Breast epithelium (tissue), 4 donors: ENCODE results near the gene KCNJ13. TPM values are rescaled to one million over a fixed set of nuclear protein-coding genes. Genes with fewer than 3 reads are reported as not detected.

ENCODE experiments used
- DNase-seq, 2 donors: peaks; one replicate each; pipeline ENCODE4 v3.0.0-alpha.2; 2019; ENCODE audit warnings: low spot score in 2 of 2
- H3K27ac ChIP-seq, 2 donors: fragments of 200-600 bp; sonication (generic) in 1 of 2; one replicate each; pipeline ENCODE4 v1.5.1; 2016 to 2019; ENCODE audit warnings: mild to moderate bottlenecking in 1 of 2
- H3K27me3 ChIP-seq, 2 donors: fragments of 200-600 bp; sonication (generic) in 1 of 2; one replicate each; pipeline versions ENCODE4 v1.5.1 to v1.6.0; 2017 to 2019; ENCODE audit warnings: control low read depth in 1 of 2, mild to moderate bottlenecking in 1 of 2
- H3K36me3 ChIP-seq: fragments of 200-600 bp; one replicate; pipeline ENCODE4 v1.5.1; 2019
- H3K4me1 ChIP-seq, 2 donors: fragments of 200-600 bp; sonication (generic); one replicate each; pipeline ENCODE4 v1.5.1; 2016 to 2019; ENCODE audit warnings: control low read depth in 1 of 2
- H3K4me3 ChIP-seq, 3 donors: fragments of 200-600 bp; sonication (generic); 1 replicate in 2 of 3; 2 replicates in 1 of 3; pipeline ENCODE4 v1.5.1; 2016 to 2019; ENCODE audit warnings: mild to moderate bottlenecking in 3 of 3, moderate library complexity in 2 of 3
- H3K9me3 ChIP-seq, 2 donors: fragments of 200-600 bp; sonication (generic) in 1 of 2; one replicate each; pipeline ENCODE4 v1.5.1; 2016 to 2019; ENCODE audit warnings: control low read depth in 1 of 2
- CTCF ChIP-seq, 3 donors: fragments of 450-650 bp; IDR thresholded peaks; one replicate each; pipeline ENCODE4 v1.5.1; 2016 to 2017; ENCODE audit warnings: antibody characterized with exemption in 3 of 3, mild to moderate bottlenecking in 3 of 3, moderate library complexity in 3 of 3
- POLR2A ChIP-seq: fragments of 450-650 bp; IDR thresholded peaks from one replicate; pipeline ENCODE4 v1.6.1; 2016; ENCODE audit warnings: antibody characterized with exemption, mild to moderate bottlenecking, moderate library complexity
- POLR2AphosphoS5 ChIP-seq, 3 donors: sonication (generic); formaldehyde crosslinking; IDR thresholded peaks; one replicate each; pipeline ENCODE4 v1.6.1; 2017; ENCODE audit warnings: antibody characterized with exemption in 3 of 3
- intact Hi-C: fragments of 100-400 bp; cut with DNase I; formaldehyde crosslinking; loops from one replicate; pipeline ENCODE4 v1.15.1; 2023; ENCODE audit warnings: low total_unique reads
- total RNA-seq, 3 donors: library from RNA; depleted of rRNA; stranded (reverse); fragments of >200 nt; gene quantifications; one replicate each; pipeline ENCODE4 v1.1.0, GENCODE V29; 2016

Gene KCNJ13
- total RNA-seq, 3 donors from 2014 or later, result 0.73 TPM; not detected in 2

- intact Hi-C loops, result no loop called here
- no peak overlapping the region for H3K27ac ChIP-seq
- no peaks in the 10 kb centered on the region for H3K27me3 ChIP-seq
- no peak for TF ChIP-seq POLR2A
- TF ChIP-seq POLR2AphosphoS5 (IDR thresholded peaks at IDR 0.05), result no peak
- TF ChIP-seq CTCF (IDR thresholded peaks at IDR 0.05), result no peak
- H3K4me1 ChIP-seq, result no peaks in the 10 kb centered on the region
- no peak overlapping the region for H3K4me3 ChIP-seq
- peaks cover 14% of the 10 kb centered on the region for H3K36me3 ChIP-seq
- DNase-seq, result no peak
- H3K9me3 ChIP-seq, result no peaks in the 10 kb centered on the region
These were observed 18.6 kb upstream of the KCNJ13 start for GRCh38 chr2:232794981-232795380.

GRCh38 chr2:232793271-232793670, 16.9 kb upstream of the KCNJ13 start:
- intact Hi-C loops, result no loop called here
- no peak for DNase-seq
- H3K36me3 ChIP-seq, result peaks cover 14% of the 10 kb centered on the region

DNA sequence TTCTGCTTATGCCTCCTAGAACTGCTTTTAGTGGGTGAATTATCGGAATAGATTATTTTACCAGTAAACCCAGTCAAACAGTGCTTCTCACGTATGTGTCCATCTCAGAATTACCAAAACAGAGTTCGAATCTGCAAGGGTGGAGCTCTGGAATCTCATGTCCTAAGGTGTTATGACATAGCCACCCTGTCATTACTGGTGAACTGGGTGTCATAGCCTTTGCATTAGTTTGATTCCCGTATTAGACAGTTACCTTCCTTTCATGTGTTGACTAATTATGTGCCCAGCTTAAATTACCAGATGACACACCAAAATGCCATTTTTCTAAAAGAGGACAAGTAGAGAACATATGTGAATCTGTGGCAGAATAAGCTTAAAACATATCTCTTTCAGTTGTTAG, 15.2 kb upstream of the KCNJ13 start:
- Histone ChIP-seq H3K4me3 (no peak overlapping the region), H3K27me3 (no peaks in the 10 kb centered on the region), H3K9me3 (no peaks in the 10 kb centered on the region), H3K4me1 (no peaks in the 10 kb centered on the region), H3K27ac (no peak overlapping the region), H3K36me3 (peaks cover 14% of the 10 kb centered on the region)
- no peak for DNase-seq
- TF ChIP-seq POLR2AphosphoS5 (IDR thresholded peaks at IDR 0.05) (no peak), CTCF (IDR thresholded peaks at IDR 0.05) (no peak), POLR2A (no peak)
- intact Hi-C loops, result no loop called here

More at GRCh38 chr2:232793271-232793670, 16.9 kb upstream of the KCNJ13 start:
- Histone ChIP-seq H3K27ac (no peak overlapping the region), H3K4me3 (no peak overlapping the region), H3K9me3 (no peaks in the 10 kb centered on the region), H3K4me1 (no peaks in the 10 kb centered on the region), H3K27me3 (no peaks in the 10 kb centered on the region)
- TF ChIP-seq POLR2AphosphoS5 (IDR thresholded peaks at IDR 0.05), result no peak
- TF ChIP-seq CTCF (IDR thresholded peaks at IDR 0.05), result no peak
- no peak for TF ChIP-seq POLR2A

DNA sequence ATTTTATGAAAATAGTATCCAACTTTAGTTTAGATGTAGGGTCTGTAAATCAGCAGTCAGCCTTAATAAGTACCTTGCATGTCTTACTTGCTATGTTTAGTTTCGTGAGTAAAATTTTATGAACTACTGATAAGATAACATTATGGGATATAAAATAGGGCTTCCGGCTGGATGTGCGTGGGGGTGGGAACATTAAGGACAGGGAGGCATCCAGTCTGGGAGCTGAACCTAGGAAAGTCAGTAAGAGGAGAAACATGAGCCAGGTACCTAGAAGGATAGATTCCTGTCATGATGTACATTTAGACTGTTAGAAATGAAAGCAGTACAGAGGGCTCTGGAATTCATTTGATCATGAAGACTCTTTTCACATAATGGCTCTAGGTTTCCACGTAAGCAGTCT, 12.7 kb upstream of the KCNJ13 start:
- Histone ChIP-seq H3K4me3 (no peak overlapping the region), H3K27ac (no peak overlapping the region), H3K36me3 (peaks cover 14% of the 10 kb centered on the region), H3K4me1 (no peaks in the 10 kb centered on the region), H3K27me3 (no peaks in the 10 kb centered on the region), H3K9me3 (no peaks in the 10 kb centered on the region)
- TF ChIP-seq POLR2AphosphoS5 (IDR thresholded peaks at IDR 0.05) (no peak), POLR2A (no peak), CTCF (IDR thresholded peaks at IDR 0.05) (no peak)
- no peak for DNase-seq
- intact Hi-C loops, result no loop called here

- no peak for DNase-seq
- no peaks in the 10 kb centered on the region for H3K27me3 ChIP-seq
- intact Hi-C loops, result no loop called here
- no peak overlapping the region for H3K27ac ChIP-seq
- H3K4me3 ChIP-seq, result no peak overlapping the region
- no peaks in the 10 kb centered on the region for H3K9me3 ChIP-seq
- no peak for TF ChIP-seq POLR2A
- no peak for TF ChIP-seq POLR2AphosphoS5 (IDR thresholded peaks at IDR 0.05)
- TF ChIP-seq CTCF (IDR thresholded peaks at IDR 0.05), result no peak
- peaks cover 14% of the 10 kb centered on the region for H3K36me3 ChIP-seq
- H3K4me1 ChIP-seq, result no peaks in the 10 kb centered on the region
These were observed 11.4 kb upstream of the KCNJ13 start for GRCh38 chr2:232787806-232788205.
